ENCODE measurements around the gene HOXC12.

The HOXC12 gene

GRCh38 chr12:53951577-53952334, 2.9 kb upstream of the HOXC12 start:
- POLR2A ChIA-PET (ENCODE audit: low non-redundant PET), result no interaction called here
- CTCF ChIA-PET, result interaction anchor here (0.6 to 1.7 kb wide), 5 partner anchors 57 to 250 kb away, joined by 3 to 5 read pairs (median 3); no protein-coding TSS in a partner anchor
- no peak for TF ChIP-seq CTCF (conservative IDR thresholded peaks at IDR 0.05; ENCODE audit: low read depth)
- no peak overlapping the region for H3K27ac ChIP-seq
- no peak for DNase-seq (ENCODE audit: low spot score)

- TF ChIP-seq CTCF (conservative IDR thresholded peaks at IDR 0.05; ENCODE audit: low read depth), result no peak
- ChIA-PET CTCF (interaction anchor here (0.6 to 1.7 kb wide), 5 partner anchors 56 to 250 kb away, joined by 3 to 5 read pairs (median 3); no protein-coding TSS in a partner anchor), POLR2A (ENCODE audit: low non-redundant PET) (no interaction called here)
- no peak for DNase-seq (ENCODE audit: low spot score)
- H3K27ac ChIP-seq, result no peak overlapping the region
Measured at GRCh38 chr12:53952335-53952694, 2.4 kb upstream of the HOXC12 start.

- POLR2A ChIA-PET (ENCODE audit: low non-redundant PET), result no interaction called here
- CTCF ChIA-PET, result interaction anchor here (0.6 to 1.7 kb wide), 5 partner anchors 32 to 248 kb away, joined by 3 to 5 read pairs (median 3); partner anchors contain the start of gene HOXC10
Measured at GRCh38 chr12:53952871-53953734, 1.6 kb upstream of the HOXC12 start.

GRCh38 chr12:53953831-53954693, 641 bp upstream of the HOXC12 start:
- no peak overlapping the region for H3K27ac ChIP-seq
- CTCF ChIA-PET, result interaction anchor here (0.6 to 2.2 kb wide), 7 partner anchors 31 to 252 kb away, joined by 3 to 5 read pairs (median 4); partner anchors contain the start of gene HOXC10
- TF ChIP-seq CTCF (conservative IDR thresholded peaks at IDR 0.05; ENCODE audit: low read depth), result no peak
- DNase-seq (ENCODE audit: low spot score), result no peak
- POLR2A ChIA-PET (ENCODE audit: low non-redundant PET), result no interaction called here

More at GRCh38 chr12:53952871-53953734, 1.6 kb upstream of the HOXC12 start:
- no peak for TF ChIP-seq CTCF (conservative IDR thresholded peaks at IDR 0.05; ENCODE audit: low read depth)
- peak; percentile 67 for DNase-seq (ENCODE audit: low spot score)
- no peak overlapping the region for H3K27ac ChIP-seq

GRCh38 chr12:53955036-53955775, 503 bp downstream of the HOXC12 start:
- no peak for DNase-seq (ENCODE audit: low spot score)
- no peak for TF ChIP-seq CTCF (conservative IDR thresholded peaks at IDR 0.05; ENCODE audit: low read depth)
- ChIA-PET POLR2A (ENCODE audit: low non-redundant PET) (no interaction called here), CTCF (interaction anchor here (0.6 to 2.2 kb wide), 3 partner anchors 79 to 209 kb away, joined by 4 to 5 read pairs (median 4); no protein-coding TSS in a partner anchor)
- no peak overlapping the region for H3K27ac ChIP-seq
